ENCODE results near the gene DIAPH1. TPM values are rescaled to one million over a fixed set of nuclear protein-coding genes. Genes with fewer than 3 reads are reported as not detected.
A peak's percentile ranks its signal among the peaks of the same experiment; 100 is the strongest.

Gene DIAPH1
- total RNA-seq, 1 experiment from 2014 or later = 157 TPM

GRCh38 chr5:141567513-141568117 lies 51.2 kb downstream of the DIAPH1 start:
- Histone ChIP-seq H3K4me1 (replicated peaks; ENCODE audit: insufficient read depth) (no peaks in the 10 kb centered on the region; the same call in 1 of the 2 replicates), H3K9me3 (ENCODE audit: insufficient read depth, low read depth) (no peaks in the 10 kb centered on the region), H4K20me1 (ENCODE audit: insufficient read depth) (no peaks in the 10 kb centered on the region), H3K9me2 (ENCODE audit: insufficient read depth) (no peaks in the 10 kb centered on the region), H3K4me2 (no peak overlapping the region), H3F3A (ENCODE audit: insufficient read depth, low read depth) (peaks cover 49% of the 10 kb centered on the region), H3K27ac (0 out of 2 replicates have a peak overlapping the region, but pooled peaks have one; percentile 13), H3K36me3 (ENCODE audit: low read depth) (peaks cover 38% of the 10 kb centered on the region), H3K4me3 (no peak overlapping the region), H2AFZ (no peak overlapping the region), H3K79me2 (ENCODE audit: low read depth) (no peaks in the 10 kb centered on the region), H3K27me3 (ENCODE audit: insufficient read depth, low read depth) (no peaks in the 10 kb centered on the region)
- no peak for DNase-seq
- TF ChIP-seq CTCF (conservative IDR thresholded peaks at IDR 0.05) (peak; percentile 96), EZH2 (IDR thresholded peaks at IDR 0.05; ENCODE audit: low read depth) (no peak)
- no TSS peak for BruUV-seq (replicated peaks)
- ChIA-PET CTCF (interaction anchor here (0.5 to 1.1 kb wide), 3 partner anchors 101 to 334 kb away, joined by 3 to 6 read pairs (median 4); no protein-coding TSS in a partner anchor), POLR2A (ENCODE audit: unreplicated experiment) (interaction anchor here (0.5 kb wide), 1 partner anchor 19 kb away, joined by 8 read pairs; no protein-coding TSS in a partner anchor)
- intact Hi-C loops (cut with micrococcal nuclease; ENCODE audit: unreplicated experiment) = no loop called here

- Histone ChIP-seq H3K27ac (no peak overlapping the region), H2AFZ (no peak overlapping the region)
Measured at GRCh38 chr5:141565826-141566570, 52.8 kb downstream of the DIAPH1 start.

More at GRCh38 chr5:141565826-141566570, 52.8 kb downstream of the DIAPH1 start:
- no peaks in the 10 kb centered on the region for H4K20me1 ChIP-seq (ENCODE audit: insufficient read depth)
- DNase-seq = no peak
- ChIA-PET CTCF (interaction anchor here (0.6 to 1.0 kb wide), 2 partner anchors 192 to 471 kb away, joined by 3 read pairs; partner anchors contain the start of gene PCDHGA6), POLR2A (ENCODE audit: unreplicated experiment) (no interaction called here)
- H3K27me3 ChIP-seq (ENCODE audit: insufficient read depth, low read depth) = no peaks in the 10 kb centered on the region
- no peak for TF ChIP-seq EZH2 (IDR thresholded peaks at IDR 0.05; ENCODE audit: low read depth)
- TF ChIP-seq CTCF (conservative IDR thresholded peaks at IDR 0.05) = no peak
- BruUV-seq (replicated peaks) = no TSS peak
- no peak overlapping the region for H3K4me3 ChIP-seq
- peaks cover 24% of the 10 kb centered on the region for H3K36me3 ChIP-seq (ENCODE audit: low read depth)
- no peaks in the 10 kb centered on the region for H3K9me3 ChIP-seq (ENCODE audit: insufficient read depth, low read depth)
- H3K4me2 ChIP-seq = no peak overlapping the region
- no peaks in the 10 kb centered on the region for H3K9me2 ChIP-seq (ENCODE audit: insufficient read depth)
- intact Hi-C loops (cut with micrococcal nuclease; ENCODE audit: unreplicated experiment) = loop anchor here (2.0 kb wide), 2 partner anchors 41 to 343 kb away; partner anchors contain the start of gene PCDHB14
- peaks cover 49% of the 10 kb centered on the region for H3F3A ChIP-seq (ENCODE audit: insufficient read depth, low read depth)
- H3K79me2 ChIP-seq (ENCODE audit: low read depth) = no peaks in the 10 kb centered on the region
- no peaks in the 10 kb centered on the region; the same call in 1 of the 2 replicates for H3K4me1 ChIP-seq (replicated peaks; ENCODE audit: insufficient read depth)

Measured in PC-9 (cell line).